Frontal cortex (tissue), 4 donors: ENCODE data around the gene MBD6. TPM values are rescaled to one million over a fixed set of nuclear protein-coding genes. Genes with fewer than 3 reads are reported as not detected.
"Not testable (repeated sequence)": the region's sequence is repeated elsewhere in the genome, so short reads cannot be mapped to it uniquely, and the experiment has no call there.

Experiments
- DNase-seq, 2 donors: peaks; one replicate each; pipeline ENCODE4 v3.0.0; 2012; ENCODE audit warnings: low spot score in 2 of 2
- FAIRE-seq: peaks from 2 replicates; lab custom pipeline; 2012; peaks lifted over from hg19 to GRCh38; lab: Jason Lieb, UNC
- total RNA-seq: library from RNA; depleted of rRNA; stranded (reverse); fragments of >200 nt; gene quantifications from one replicate; pipeline ENCODE4 v1.2.3, GENCODE V29; 2014
- donor health status: control.
- donor health status: control.
- donor health status: control.

Gene MBD6
- total RNA-seq, 1 donor from 2014 or later: 1.2 TPM

- not testable (repeated sequence) for FAIRE-seq, DNase-seq
Observed at GRCh38 chr12:57514246-57514645, 8.4 kb upstream of the MBD6 start.

GRCh38 chr12:57514720-57515407 lies 7.8 kb upstream of the MBD6 start:
- DNase-seq: no peak

GRCh38 chr12:57515408-57515933 lies 7.2 kb upstream of the MBD6 start:
- no peak for FAIRE-seq
- no peak for DNase-seq

More at GRCh38 chr12:57514720-57515407, 7.8 kb upstream of the MBD6 start:
- FAIRE-seq: no peak

DNA sequence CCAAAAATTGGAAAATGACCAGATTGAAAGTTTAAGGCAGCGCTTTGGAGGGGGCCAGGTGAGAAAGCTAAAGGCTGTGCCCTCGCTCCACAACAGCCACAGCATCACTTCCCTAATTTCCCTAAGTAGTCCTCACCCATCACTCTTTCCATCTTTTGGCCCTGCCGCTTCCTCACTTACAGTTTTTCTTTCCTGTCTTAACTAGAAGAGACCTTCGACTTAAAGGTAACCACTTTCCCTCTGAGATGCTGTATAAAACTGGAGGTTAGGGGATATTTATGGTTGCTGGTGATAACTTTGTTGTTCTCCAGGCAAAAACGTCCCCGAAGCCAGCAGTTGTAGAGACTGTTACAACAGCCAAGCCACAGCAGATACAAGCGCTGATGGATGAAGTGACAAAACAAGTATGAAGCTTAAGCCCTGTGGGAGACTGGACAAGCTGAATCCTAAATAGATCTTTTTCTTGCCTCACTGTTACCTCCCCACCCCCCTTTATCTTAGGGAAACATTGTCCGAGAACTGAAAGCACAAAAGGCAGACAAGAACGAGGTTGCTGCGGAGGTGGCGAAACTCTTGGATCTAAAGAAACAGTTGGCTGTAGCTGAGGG lies 6.6 kb upstream of the MBD6 start:
- FAIRE-seq (no peak), DNase-seq (no peak)

- FAIRE-seq (no peak), DNase-seq (no peak)
Observed at GRCh38 chr12:57516617-57517153, 5.9 kb upstream of the MBD6 start.

- FAIRE-seq: no peak
- DNase-seq: no peak
Observed at GRCh38 chr12:57517187-57517586, 5.4 kb upstream of the MBD6 start.

- not testable (repeated sequence) for FAIRE-seq, DNase-seq
Observed at GRCh38 chr12:57517718-57518117, 4.9 kb upstream of the MBD6 start.

DNA sequence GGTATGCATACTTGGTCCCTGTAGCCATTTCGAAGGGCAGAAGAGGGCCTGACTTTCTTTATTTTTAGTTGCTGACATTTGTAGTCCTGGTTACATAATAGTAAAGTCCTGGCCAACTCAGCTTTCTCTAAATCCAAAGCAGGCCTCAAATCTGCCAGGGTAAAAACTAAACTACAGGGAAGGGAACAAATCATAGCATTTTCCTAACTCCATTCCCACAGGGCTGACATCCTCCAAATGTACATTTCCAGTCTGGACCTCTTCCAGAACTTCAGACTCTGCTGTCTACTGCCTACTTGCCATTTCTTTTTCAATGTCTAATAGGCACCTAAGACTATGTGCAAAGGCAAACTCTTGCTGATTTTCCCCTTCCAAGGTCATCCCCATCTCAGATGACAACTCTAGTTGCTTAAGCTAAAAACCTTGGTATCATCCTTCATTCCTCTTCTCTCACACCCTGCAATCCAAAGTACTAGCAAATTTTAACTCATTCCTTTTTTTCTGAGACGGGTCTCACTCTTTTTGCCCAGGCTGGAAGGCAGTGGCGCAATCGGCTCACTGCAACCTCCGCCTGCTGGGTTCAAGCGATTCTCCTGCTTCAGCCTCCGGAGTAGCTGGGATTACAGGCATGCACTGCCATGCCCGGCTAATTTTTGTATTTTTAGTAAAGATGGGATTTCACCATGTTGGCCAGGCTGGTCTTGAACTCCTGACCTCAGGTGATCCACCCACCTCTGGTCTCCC lies 4.3 kb upstream of the MBD6 start:
- no peak for DNase-seq
- no peak for FAIRE-seq

DNA sequence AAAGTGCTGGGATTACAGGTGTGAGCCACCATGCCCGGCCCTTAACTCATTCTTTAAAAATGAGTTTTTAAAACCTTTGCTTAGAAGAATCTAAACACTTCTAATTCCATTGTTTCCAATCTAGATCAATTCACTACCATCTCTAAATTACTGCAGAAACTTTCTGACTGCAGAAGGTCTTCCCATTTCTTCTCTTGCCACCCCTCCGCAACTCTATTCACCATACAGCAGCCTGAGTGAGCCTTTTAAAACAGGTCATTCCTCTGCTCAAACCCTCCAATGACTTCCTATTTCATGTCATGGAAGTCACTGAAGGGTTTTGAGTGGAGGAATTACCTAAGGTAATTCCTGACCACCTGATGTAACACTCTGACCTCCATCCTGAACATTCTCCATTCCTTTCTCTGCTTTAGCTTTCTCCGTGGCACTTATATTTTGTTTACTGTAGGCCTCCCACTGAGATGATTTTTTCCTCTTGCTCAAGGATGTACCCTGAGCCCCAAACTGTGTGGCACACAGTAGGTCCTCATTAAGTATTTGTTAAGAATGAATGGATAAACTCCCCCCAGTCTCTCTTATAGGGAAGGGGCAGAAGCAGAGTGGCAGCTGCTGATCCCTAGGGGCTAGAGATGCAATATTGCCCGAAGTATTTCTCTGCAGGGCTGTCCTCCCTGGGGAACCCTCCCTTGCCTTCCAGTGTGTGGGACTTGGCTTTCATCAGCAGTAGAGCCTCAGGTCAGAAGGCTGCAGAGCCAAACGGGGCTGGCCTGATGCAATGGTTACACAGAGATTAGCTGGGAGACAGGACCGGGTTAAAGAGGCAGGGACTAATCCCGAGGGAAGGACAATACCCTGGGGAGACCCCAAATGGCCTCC lies 3.5 kb upstream of the MBD6 start:
- DNase-seq (no peak), FAIRE-seq (no peak)

- DNase-seq (no peak), FAIRE-seq (no peak)
Observed at GRCh38 chr12:57519796-57520052, 2.9 kb upstream of the MBD6 start.

GRCh38 chr12:57520053-57520818 lies 2.4 kb upstream of the MBD6 start, which contains the start of gene DDIT3:
Gene DDIT3 (minus strand): TSS chr12:57520514. CDS start chr12:57517406, 3,108 bp downstream.
- DNase-seq: peak; percentile 93 to 94
- peak; percentile 56 for FAIRE-seq

DNA sequence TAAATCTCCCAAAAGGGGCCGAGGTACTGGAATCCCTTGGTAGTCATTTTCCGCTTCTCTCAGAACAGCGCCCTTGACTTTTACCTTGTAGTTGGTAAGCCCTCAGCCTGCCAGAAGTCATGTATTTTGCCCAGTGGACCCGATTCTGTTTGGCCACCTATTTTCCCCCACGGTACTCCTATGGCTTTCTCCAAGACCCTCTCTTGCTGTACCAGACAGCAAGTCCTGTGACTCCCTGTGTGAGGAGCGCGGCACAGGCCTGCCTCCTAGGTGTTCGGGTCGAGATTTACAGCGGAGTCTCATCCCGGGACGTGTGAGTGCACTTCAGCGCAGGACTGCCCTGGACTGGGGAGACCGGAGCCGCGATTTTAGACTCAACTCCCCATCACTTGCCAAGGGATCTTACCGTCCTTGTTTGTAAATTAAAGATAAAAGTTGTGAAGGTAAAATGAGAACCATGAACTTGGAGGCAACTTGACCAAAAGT lies 1.1 kb upstream of the MBD6 start:
- no peak for DNase-seq
- no peak for FAIRE-seq

GRCh38 chr12:57522887-57523705 lies 472 bp downstream of the MBD6 start:
- FAIRE-seq (no peak), DNase-seq (no peak)

DNA sequence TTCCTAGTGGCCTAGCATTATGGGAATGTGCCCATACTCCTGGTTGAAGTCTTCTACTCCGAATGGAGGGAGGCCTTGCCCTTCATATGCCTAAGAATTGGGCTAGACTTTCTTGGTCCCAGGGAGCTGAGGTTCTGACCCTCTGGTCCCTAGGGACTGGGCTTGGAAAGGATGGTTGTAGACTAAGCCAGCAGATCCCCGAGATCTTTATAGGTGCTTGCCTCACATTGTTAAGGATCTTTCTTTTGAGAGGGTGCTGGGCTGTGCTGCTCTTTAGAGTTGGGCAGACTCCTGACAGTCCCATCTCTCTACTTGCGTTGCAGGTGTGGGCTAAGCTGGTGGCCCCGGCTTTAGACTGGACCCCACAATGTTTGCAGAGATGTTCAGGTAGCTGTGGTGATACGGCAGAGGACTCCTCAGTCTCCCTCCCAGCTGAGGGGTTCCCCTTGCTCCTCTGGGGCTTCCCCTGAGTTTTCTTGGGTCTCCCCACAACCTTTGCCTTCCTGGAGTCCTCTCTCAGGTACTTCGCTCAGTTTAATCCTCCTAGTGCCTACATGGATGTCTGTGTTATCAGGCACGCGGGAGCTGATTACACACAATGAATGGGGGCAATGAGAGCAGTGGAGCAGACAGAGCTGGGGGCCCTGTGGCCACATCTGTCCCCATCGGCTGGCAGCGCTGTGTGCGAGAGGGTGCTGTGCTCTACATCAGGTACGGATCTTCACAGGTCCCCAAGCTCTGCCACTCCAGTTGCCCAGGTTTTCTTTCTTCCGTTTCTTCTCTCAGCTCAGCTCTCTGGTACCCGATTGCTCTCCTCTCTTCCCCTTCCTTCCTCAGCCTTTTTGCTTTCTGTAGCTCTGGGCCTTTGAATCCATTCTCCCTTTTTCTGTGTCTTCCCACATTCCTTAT lies 1.3 kb downstream of the MBD6 start:
- DNase-seq: no peak
- no peak for FAIRE-seq

- FAIRE-seq: no peak
- DNase-seq: no peak
Observed at GRCh38 chr12:57524814-57525614, 2.4 kb downstream of the MBD6 start.
